ENCODE results near the gene ENO3.

The ENO3 gene

DNA sequence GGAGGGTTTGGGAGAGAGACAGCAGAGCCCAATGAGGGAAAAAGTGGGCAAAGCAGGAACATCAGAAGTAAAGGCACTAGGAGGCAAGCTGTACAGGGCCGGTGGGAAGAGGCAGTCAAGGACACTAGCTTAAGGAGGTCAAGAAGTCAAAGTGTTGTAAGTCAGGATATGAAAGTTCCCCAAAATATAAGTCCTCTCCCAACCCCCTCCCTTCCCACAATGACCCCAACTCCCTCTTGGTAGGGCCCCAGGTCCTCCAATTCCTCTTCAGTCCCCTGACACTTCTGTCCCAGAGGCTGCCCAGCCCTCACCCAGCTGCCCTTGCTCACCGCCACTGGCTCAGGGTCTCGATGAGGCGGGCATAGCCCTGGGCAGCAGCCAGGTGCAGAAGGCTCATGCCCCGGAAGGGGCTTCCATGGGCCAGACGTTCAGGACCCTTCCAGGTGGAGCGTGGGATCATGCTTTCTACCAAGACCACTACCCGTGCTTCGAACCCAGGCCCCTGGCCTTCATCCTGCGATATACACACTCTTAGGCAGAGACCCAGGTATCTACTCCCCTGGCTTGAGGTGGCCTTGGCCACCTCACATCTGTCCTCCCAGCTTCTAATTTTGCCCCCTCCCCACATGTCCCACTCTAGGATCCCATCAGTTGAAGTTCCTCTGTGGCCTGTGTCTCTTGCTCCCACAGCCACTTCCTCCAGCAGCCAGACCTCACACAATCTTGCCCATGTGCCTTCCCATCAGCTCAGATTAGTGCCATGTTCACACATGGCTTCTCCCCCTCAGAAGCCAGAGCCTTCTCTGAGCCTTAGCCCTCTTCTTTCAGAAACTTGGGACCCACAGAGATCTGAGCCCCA is 22.6 kb downstream of the ENO3 start:
- no peak for DNase-seq (ENCODE audit: low read depth in 2 of 2)

DNA sequence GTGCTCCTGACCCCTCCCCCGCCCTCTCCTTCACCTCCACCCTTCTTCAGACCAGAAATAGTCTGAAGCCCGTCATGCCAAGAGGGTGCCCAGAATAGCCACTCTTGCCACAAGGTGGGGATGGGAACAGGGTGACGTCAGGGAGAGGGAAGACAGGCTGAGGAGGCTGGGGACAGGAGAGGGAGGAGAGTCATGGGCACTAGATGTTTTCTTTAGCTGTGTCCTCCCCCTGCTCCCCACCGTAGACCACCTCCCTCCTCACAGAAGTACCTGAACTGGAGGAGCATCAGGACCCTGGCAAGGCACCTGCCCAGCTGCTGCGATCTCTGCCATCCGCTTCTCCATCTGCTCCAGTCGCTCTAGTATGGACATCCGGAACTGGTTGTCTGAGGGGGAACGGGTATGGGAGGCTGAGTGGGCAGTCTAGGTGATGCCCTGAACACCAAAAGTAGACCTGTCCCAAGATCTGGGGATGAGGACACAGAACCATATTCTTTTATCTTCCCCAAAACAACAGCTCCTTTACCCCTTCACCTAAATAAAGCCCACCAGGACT is 23.3 kb downstream of the ENO3 start:
- DNase-seq (ENCODE audit: low read depth in 2 of 2): no peak

GRCh38 chr17:4978726-4979125 is 27.8 kb downstream of the ENO3 start:
- DNase-seq (ENCODE audit: low read depth in 2 of 2): no peak

DNA sequence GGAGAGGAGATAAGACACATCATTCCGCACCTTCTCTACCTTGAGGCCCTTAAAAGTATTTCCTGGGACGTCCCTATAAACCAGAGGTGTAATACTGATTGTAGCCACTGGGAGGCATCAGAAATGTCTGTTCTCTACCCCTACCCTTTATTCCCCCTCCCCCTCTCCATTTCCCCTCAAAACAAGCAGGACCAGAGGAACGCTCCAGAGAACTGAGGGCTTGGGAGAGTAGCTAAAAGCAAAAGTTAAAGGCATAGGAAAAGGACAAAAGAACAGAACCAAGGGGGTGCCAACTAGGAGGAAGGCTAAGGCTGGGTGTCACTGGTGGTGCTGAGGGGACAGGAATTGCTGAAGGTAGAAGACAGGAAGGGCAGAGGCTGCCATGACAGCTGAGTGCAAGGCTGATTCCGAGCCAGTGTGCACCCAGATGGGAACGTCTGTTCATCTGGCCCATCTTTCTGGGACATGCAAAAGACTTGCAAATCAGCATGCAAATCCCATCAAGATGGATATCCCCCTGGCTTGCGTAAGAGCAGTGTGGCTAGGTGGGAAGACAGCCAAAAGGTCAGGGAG is 29.8 kb downstream of the ENO3 start:
- DNase-seq (ENCODE audit: low read depth in 2 of 2): no peak

DNA sequence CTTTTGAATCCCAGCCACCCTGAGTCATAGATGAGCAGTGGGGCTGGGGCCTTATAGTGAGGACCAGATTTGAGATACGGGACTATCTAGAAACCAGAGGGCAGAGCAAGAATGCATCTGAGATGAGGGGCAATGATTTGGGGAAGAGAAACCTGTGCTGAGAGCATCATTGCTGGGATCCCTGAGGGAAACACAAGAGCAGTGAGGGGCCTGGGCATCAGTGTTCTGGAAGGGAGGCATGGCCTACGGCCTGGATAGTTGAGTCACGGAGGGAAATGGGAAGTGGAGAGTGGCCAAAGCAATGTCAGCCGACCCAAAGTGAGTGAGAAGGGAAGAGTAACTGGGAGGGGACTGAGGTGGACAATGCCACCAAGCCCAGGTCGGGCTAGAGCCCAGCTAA is 31.4 kb downstream of the ENO3 start:
- no peak for DNase-seq (ENCODE audit: low read depth in 2 of 2)

DNA sequence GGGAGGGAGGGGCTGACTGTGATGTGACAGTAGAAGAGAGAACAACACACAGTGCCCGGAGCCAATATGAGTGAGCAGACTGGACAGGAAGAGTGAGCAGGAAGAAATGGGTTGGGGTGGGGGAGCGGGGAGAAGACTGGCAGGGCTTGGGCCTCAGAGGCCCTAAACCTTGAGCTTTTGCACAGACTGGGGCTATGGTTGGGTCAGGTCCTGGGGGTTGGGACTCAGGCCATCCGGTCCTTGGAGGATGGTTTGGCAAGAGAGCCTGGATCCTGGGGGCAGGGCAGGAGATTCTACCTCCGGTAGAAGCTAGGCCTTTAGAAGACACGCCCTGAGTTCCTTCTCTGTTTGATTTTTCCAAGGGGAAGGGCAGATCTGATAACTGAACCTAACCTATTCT is 35.5 kb downstream of the ENO3 start:
- DNase-seq (ENCODE audit: low read depth in 2 of 2): no peak

DNA sequence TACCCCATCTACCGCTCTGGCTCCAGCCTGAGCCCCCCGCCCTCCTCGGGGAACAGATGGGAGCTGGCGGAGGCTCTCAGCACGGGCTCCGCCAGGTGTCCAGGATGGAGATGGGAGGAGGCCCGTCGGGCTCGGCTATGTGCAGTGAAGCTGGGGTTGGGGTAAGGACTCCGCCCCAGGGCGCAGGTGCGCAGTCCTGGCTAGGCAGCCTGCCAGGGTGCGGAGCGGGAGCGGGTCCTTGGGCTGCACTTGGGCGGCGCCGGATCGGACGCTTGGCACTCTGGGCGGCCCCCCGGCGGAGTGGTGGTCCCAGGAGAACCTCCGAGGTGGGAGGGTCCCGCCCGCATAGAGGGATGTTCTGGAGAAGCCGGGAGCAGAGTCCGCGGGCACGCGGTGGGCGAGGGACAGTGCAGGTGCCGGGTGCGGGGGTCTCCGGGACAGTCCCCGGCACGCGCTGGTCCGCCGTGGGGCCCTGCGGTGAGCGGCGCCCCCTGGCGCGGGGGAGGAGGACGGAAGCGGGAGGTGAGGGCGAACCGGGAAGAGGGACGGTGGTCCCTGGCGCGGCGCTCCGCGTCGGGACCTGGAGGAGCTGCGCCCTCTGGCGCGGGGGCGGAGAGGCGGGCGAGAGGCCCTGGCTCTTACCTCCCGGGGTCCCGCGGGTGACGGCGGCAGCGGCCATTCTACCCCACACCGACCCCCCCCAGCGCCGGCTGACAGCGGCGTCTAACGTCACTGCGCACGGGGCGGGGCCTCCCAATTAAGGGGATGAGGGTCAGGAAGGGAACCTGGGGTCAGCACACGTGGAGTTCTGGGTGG is 36.2 kb downstream of the ENO3 start, which contains the start of gene CAMTA2:
Gene CAMTA2 (minus strand): TSS at position 725 of the 816 bp plus-strand sequence. CDS start 1,453 bp downstream, outside the sequence.
- peak; percentile 75 to 78 for DNase-seq (ENCODE audit: low read depth in 2 of 2)

- DNase-seq (ENCODE audit: low read depth in 2 of 2): no peak
Observed at GRCh38 chr17:4987767-4988567, 37.0 kb downstream of the ENO3 start.

GRCh38 chr17:4994081-4994595 is 43.2 kb downstream of the ENO3 start:
- DNase-seq (ENCODE audit: low read depth in 2 of 2): no peak

GRCh38 chr17:4997302-4998026 is 46.5 kb downstream of the ENO3 start, which contains the start of the genes INCA1 and KIF1C:
TSS of gene INCA1 (minus strand) at chr17:4997522. CDS start at chr17:4994437, 3,085 bp downstream.
TSS of gene KIF1C (plus strand) at chr17:4997950. CDS start at chr17:5000247, 2,297 bp downstream.
- DNase-seq (ENCODE audit: low read depth in 2 of 2): peak; percentile 74 to 77

DNA sequence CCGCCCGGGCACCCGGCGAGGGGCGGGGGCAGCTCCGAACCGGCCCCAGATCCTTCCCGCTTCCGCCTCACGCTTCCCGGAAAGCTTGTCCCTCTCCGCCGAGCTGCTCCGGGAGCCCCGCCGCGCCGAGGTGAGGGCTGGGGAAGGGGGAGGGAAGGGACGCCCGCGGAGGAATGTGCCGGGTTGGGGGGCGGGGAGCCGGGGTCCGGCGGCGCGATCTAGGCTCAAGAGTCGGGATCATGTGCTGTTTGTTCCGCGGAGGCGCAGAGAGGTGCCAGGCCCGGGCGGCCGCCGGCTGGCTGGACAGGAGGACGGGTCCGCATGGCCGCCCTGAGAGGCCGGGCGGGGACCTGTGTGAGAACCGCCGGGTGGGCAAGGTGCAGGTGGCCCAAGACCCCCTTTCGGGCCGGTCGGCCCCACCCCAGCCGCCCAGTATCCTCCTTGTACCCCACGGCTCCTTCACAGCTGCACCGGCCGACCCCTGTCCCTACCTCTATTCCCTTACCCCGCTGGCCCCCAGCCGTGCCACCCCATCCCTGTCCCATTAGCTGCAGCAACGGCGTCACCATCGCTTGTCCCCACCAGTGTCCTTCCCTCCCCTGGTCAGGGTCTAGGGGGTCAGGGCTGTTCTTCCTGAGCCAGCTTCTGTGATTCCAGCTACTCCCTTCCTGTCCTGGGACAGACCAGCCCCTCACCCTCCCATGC is 47.3 kb downstream of the ENO3 start:
- DNase-seq (ENCODE audit: low read depth in 2 of 2): no peak

DNA sequence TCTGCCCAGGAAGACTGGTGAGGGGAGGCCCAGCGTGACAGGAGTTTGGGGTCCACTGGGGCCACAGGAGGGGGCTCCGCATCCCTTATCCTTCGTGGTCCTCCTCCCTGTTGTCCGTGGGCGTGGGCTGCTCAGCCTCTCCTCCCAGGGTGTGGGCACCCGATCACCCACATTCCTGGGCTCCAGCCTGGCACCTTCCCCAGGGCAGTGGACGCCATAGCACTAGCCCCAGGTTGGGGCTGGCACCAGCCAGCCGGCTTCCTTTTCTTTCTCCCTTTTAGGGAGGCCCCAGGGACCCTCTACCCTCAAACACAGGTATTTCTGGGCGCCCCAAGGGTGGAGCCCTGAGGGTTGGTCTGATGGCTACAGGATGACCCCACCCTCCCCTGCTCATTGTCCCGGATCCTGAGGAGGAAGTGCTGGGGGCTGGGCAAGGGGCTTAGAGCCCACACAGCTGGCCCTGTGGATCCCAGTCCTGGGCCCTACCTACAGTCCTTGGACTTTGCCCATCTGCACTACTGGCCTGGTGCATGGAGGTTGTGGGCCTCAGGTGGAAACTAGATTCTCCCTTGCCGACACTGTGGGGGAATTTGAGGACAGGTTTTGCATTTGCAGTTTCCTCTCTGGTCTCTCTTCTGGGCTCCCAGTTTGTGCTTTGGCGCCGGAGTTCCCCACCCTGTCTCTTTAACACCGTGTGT is 48.0 kb downstream of the ENO3 start:
- no peak for DNase-seq (ENCODE audit: low read depth in 2 of 2)

DNA sequence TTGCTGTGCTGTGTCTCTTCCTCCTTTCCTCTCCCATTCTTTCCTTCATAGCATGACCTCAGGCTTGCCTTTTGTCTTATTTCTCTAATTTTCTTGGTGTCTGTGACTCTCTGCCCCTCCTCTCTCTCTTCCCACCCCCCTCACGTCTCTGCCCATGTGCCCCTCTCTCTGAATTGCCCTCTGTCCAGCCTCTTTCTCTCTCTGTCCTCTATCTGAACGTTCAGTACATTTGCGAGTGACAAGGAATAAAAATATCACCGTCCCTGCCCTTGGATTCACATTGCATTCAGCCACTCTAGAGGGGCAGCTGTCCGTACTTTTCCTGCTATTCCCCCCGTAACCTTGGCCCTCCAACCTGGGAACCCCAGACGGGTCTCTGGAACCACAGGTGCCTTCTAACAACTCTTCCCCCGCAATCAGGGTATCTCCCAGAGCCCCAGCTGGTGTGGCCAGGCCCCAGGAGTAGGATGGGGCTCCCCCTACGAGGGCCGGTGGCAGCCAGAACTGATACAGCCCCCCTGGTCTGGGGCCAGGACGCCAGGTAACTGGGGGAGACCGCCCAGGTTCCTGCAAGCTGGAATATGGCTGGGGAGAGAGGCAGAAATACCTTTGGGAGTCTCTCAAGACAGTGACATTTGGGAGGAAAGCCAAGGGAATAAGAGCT is 48.6 kb downstream of the ENO3 start:
- no peak for DNase-seq (ENCODE audit: low read depth in 2 of 2)

GRCh38 chr17:5000237-5000639 is 49.3 kb downstream of the ENO3 start:
- no peak for DNase-seq (ENCODE audit: low read depth in 2 of 2)

DNA sequence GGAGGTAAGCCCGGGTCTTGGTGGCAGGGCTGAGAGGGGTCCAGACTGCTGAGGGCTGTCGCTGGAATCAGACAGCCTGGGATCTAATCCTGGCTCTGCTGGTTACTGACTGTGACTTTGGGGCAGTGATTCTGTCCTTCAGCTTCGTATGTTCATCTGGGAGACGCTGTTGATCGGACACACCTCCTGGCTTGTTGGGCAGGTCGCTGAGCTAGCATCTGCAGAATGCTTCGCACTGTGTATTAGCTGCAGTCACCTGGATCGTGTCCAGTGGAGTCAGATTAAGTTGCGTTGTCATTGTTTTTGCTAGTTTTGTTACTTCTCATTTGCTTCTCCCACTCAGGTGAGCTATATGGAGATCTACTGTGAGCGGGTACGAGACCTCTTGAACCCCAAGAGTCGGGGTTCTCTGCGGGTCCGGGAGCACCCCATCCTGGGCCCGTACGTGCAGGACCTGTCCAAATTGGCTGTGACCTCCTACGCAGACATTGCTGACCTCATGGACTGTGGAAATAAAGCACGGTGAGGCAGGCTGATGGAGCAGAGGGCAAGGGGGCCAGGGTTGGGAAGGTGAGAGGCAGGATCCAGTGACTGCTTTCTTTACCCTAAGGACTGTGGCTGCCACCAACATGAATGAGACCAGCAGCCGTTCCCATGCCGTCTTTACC is 51.3 kb downstream of the ENO3 start:
- no peak for DNase-seq (ENCODE audit: low read depth in 2 of 2)

- DNase-seq (ENCODE audit: low read depth in 2 of 2): no peak
Observed at GRCh38 chr17:5003214-5003867, 52.4 kb downstream of the ENO3 start.
